Osteoblast (primary cell): Measurements from ENCODE around the gene TC2N. TPM values are rescaled to one million over a fixed set of nuclear protein-coding genes. Genes with fewer than 3 reads are reported as not detected.

Experiments used
- DNase-seq: peaks from one replicate; pipeline ENCODE4 v3.0.0; 2011; ENCODE audit warnings: low spot score, mixed read lengths; ENCODE audit not compliant: insufficient read length; ENCODE audit errors: missing footprints
- H2AFZ ChIP-seq: 2 replicates; pipeline ENCODE4 v1.6.0; 2011; ENCODE audit warnings: mild to moderate bottlenecking, low read length
- H3K27ac ChIP-seq: 2 replicates; pipeline ENCODE4 v1.5.1; 2011; ENCODE audit warnings: mild to moderate bottlenecking, low read depth, low read length, moderate library complexity
- H3K27me3 ChIP-seq: 2 replicates; pipeline ENCODE4 v1.6.0; 2012; ENCODE audit warnings: mild to moderate bottlenecking, control low read depth, inconsistent platforms, low read length, moderate library complexity; ENCODE audit not compliant: insufficient read depth
- H3K36me3 ChIP-seq: 2 replicates; pipeline ENCODE4 v1.5.1; 2011; ENCODE audit warnings: mild to moderate bottlenecking, low read length, control low read depth, moderate library complexity; ENCODE audit not compliant: insufficient read depth
- H3K4me1 ChIP-seq: 2 replicates; pipeline ENCODE4 v1.5.1; 2011; ENCODE audit warnings: mild to moderate bottlenecking, low read length, control low read depth, moderate library complexity; ENCODE audit not compliant: insufficient read depth
- H3K4me2 ChIP-seq: 2 replicates; pipeline ENCODE4 v1.6.0; 2011; ENCODE audit warnings: mild to moderate bottlenecking, low read length; ENCODE audit not compliant: insufficient read depth
- H3K4me3 ChIP-seq: fragments of 200-600 bp; sonication (generic); 3 replicates; pipeline ENCODE4 v1.5.1; 2012; ENCODE audit warnings: mild to moderate bottlenecking, low read length, inconsistent platforms; ENCODE audit not compliant: insufficient read depth
- H3K79me2 ChIP-seq: 2 replicates; pipeline ENCODE4 v1.6.0; 2012; ENCODE audit warnings: mild to moderate bottlenecking, low read length, control low read depth, inconsistent platforms; ENCODE audit not compliant: insufficient read depth
- H3K9me3 ChIP-seq: 2 replicates; pipeline ENCODE4 v1.5.1; 2011; ENCODE audit warnings: low read depth, low read length, control low read depth
- H4K20me1 ChIP-seq: 2 replicates; pipeline ENCODE4 v1.6.0; 2012; ENCODE audit warnings: mild to moderate bottlenecking, low read length, control low read depth; ENCODE audit not compliant: insufficient read depth
- CTCF ChIP-seq: IDR thresholded peaks from 2 replicates; pipeline ENCODE4 v1.5.1; 2011; ENCODE audit warnings: mild to moderate bottlenecking, low read depth, low read length, moderate library complexity; ENCODE audit errors: extremely low read depth
- total RNA-seq: library from RNA; depleted of rRNA; stranded (reverse); fragments of >200 nt; gene quantifications from 2 replicates; pipeline ENCODE4 v1.2.3, GENCODE V29; 2012

The TC2N gene
- total RNA-seq, 1 donor, result under 0.01 TPM

GRCh38 chr14:91906374-91906773 is 39.0 kb upstream of the TC2N start:
- no peak for TF ChIP-seq CTCF
- no peaks in the 10 kb centered on the region for H3K79me2 ChIP-seq

GRCh38 chr14:91904956-91905645 is 37.8 kb upstream of the TC2N start:
- Histone ChIP-seq H3K9me3 (no peaks in the 10 kb centered on the region), H3K36me3 (no peaks in the 10 kb centered on the region), H3K27ac (no peak overlapping the region), H4K20me1 (no peaks in the 10 kb centered on the region), H3K4me1 (peaks cover 5% of the 10 kb centered on the region), H2AFZ (no peak overlapping the region), H3K4me2 (no peak overlapping the region), H3K27me3 (no peaks in the 10 kb centered on the region), H3K79me2 (no peaks in the 10 kb centered on the region), H3K4me3 (no peak overlapping the region)
- no peak for DNase-seq
- TF ChIP-seq CTCF, result no peak

More at GRCh38 chr14:91906374-91906773, 39.0 kb upstream of the TC2N start:
- no peaks in the 10 kb centered on the region for H3K9me3 ChIP-seq
- H3K36me3 ChIP-seq, result no peaks in the 10 kb centered on the region
- no peak overlapping the region for H2AFZ ChIP-seq
- no peak overlapping the region for H3K4me2 ChIP-seq
- peak; percentile 19 for DNase-seq
- H4K20me1 ChIP-seq, result no peaks in the 10 kb centered on the region
- no peaks in the 10 kb centered on the region for H3K27me3 ChIP-seq
- H3K4me3 ChIP-seq, result no peak overlapping the region
- no peak overlapping the region for H3K27ac ChIP-seq
- H3K4me1 ChIP-seq, result peaks cover 5% of the 10 kb centered on the region

GRCh38 chr14:91904483-91904882 is 37.1 kb upstream of the TC2N start:
- Histone ChIP-seq H3K4me1 (peaks cover 9% of the 10 kb centered on the region), H3K4me3 (no peak overlapping the region), H3K36me3 (no peaks in the 10 kb centered on the region), H3K79me2 (no peaks in the 10 kb centered on the region), H3K27me3 (no peaks in the 10 kb centered on the region), H4K20me1 (no peaks in the 10 kb centered on the region), H3K9me3 (no peaks in the 10 kb centered on the region), H3K27ac (no peak overlapping the region), H3K4me2 (no peak overlapping the region), H2AFZ (no peak overlapping the region)
- TF ChIP-seq CTCF, result no peak
- no peak for DNase-seq

GRCh38 chr14:91903070-91903469 is 35.7 kb upstream of the TC2N start:
- Histone ChIP-seq H3K4me3 (no peak overlapping the region), H3K27me3 (no peaks in the 10 kb centered on the region), H3K4me2 (no peak overlapping the region), H3K27ac (no peak overlapping the region), H3K79me2 (no peaks in the 10 kb centered on the region), H3K9me3 (no peaks in the 10 kb centered on the region), H3K36me3 (no peaks in the 10 kb centered on the region), H4K20me1 (no peaks in the 10 kb centered on the region), H2AFZ (no peak overlapping the region), H3K4me1 (peaks cover 10% of the 10 kb centered on the region)
- no peak for DNase-seq
- no peak for TF ChIP-seq CTCF
